Liver (tissue), 3 donors: ENCODE results near the gene KCNK7.
A peak's percentile ranks its signal among the peaks of the same experiment; 100 is the strongest.

Experiments used
- FOXA1 ChIP-seq: IDR thresholded peaks from 2 replicates; pipeline ENCODE4 v1.6.1; 2016; ENCODE audit warnings: antibody characterized with exemption
- JUND ChIP-seq, 2 donors: IDR thresholded peaks; 2 replicates each; pipeline ENCODE4 v1.6.1; 2016; ENCODE audit warnings: antibody characterized with exemption in 2 of 2
- RAD21 ChIP-seq, 2 donors: IDR thresholded peaks; 2 replicates each; pipeline ENCODE4 v1.6.1; 2016; ENCODE audit warnings: antibody characterized with exemption in 2 of 2, mild to moderate bottlenecking in 2 of 2
- RXRA ChIP-seq, 2 donors: IDR thresholded peaks; 2 replicates each; pipeline ENCODE4 v1.6.1; 2017 to 2018; ENCODE audit warnings: antibody characterized with exemption in 2 of 2, mild to moderate bottlenecking in 1 of 2
- SP1 ChIP-seq: IDR thresholded peaks from 2 replicates; pipeline ENCODE4 v1.6.1; 2018; ENCODE audit warnings: antibody characterized with exemption, mild to moderate bottlenecking
- TAF1 ChIP-seq: conservative IDR thresholded peaks from 2 replicates; pipeline ENCODE4 v1.6.1; 2016; ENCODE audit warnings: antibody characterized with exemption, mild to moderate bottlenecking
- TF ChIP-seq, protein P1 (sequence below): fragments of 150-350 bp; IDR thresholded peaks from 2 replicates; pipeline ENCODE4 v1.5.1; 2017; ENCODE audit warnings: improper control_type of control experiment, low read depth, low read length; ENCODE audit not compliant: missing input control
- TF ChIP-seq, protein P2 (sequence below): IDR thresholded peaks from 2 replicates; pipeline ENCODE4 v1.6.1; 2016; ENCODE audit warnings: antibody characterized with exemption
- TF ChIP-seq, protein P3 (sequence below): IDR thresholded peaks from 2 replicates; pipeline ENCODE4 v1.6.1; 2016; ENCODE audit warnings: antibody characterized with exemption, mild to moderate bottlenecking
- TF ChIP-seq, protein P4 (sequence below): IDR thresholded peaks from 2 replicates; pipeline ENCODE4 v1.6.1; 2016; ENCODE audit warnings: antibody characterized with exemption
- donor health status: healthy.
- donor health status: healthy.

DNA sequence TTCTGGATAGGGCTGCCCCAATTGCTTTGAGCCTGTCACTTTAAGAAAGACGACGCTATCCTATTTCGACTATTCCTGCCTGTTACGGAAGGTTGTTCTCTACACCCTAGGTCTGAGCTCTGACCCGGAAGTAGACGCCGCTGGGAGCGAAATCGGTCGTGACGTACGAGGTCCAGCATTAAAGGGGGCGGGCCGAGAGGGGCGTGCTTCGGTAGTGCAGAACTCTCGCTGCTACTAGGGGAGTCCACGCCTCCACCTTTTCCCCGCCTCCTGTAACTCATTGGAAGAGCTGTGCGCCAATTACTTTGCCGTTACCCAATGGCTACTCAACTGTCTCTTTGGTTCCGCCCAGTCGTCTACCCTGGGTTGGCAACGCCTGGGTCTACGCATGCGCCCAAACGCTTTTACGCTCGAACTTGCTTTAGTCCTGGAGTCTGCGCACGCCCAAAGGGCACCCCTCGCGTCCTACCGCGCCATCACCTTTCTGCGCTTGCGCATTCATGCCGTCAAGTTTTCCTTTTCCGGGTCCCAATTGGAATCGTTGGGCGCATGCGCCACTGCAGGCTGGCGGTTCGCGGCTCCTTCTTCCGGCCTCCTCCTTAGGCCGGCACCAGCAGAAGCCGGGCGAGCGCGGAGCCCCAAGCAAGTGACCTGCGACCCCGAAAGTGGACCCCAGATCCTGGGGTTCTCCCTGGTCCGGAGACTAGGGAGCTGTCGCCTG is 19.8 kb upstream of the KCNK7 start, which contains the start of gene PCNX3:
- TF ChIP-seq, protein P1, sequence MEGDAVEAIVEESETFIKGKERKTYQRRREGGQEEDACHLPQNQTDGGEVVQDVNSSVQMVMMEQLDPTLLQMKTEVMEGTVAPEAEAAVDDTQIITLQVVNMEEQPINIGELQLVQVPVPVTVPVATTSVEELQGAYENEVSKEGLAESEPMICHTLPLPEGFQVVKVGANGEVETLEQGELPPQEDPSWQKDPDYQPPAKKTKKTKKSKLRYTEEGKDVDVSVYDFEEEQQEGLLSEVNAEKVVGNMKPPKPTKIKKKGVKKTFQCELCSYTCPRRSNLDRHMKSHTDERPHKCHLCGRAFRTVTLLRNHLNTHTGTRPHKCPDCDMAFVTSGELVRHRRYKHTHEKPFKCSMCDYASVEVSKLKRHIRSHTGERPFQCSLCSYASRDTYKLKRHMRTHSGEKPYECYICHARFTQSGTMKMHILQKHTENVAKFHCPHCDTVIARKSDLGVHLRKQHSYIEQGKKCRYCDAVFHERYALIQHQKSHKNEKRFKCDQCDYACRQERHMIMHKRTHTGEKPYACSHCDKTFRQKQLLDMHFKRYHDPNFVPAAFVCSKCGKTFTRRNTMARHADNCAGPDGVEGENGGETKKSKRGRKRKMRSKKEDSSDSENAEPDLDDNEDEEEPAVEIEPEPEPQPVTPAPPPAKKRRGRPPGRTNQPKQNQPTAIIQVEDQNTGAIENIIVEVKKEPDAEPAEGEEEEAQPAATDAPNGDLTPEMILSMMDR: no peak
- peak; percentile 57 to 68 for TF ChIP-seq RXRA (IDR thresholded peaks at IDR 0.05)
- TF ChIP-seq RAD21 (IDR thresholded peaks at IDR 0.05): no peak
- no peak for TF ChIP-seq TAF1
- no peak for TF ChIP-seq FOXA1
- TF ChIP-seq SP1: peak; percentile 99
- TF ChIP-seq, protein P2, sequence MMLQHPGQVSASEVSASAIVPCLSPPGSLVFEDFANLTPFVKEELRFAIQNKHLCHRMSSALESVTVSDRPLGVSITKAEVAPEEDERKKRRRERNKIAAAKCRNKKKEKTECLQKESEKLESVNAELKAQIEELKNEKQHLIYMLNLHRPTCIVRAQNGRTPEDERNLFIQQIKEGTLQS: no peak
- TF ChIP-seq, protein P3, sequence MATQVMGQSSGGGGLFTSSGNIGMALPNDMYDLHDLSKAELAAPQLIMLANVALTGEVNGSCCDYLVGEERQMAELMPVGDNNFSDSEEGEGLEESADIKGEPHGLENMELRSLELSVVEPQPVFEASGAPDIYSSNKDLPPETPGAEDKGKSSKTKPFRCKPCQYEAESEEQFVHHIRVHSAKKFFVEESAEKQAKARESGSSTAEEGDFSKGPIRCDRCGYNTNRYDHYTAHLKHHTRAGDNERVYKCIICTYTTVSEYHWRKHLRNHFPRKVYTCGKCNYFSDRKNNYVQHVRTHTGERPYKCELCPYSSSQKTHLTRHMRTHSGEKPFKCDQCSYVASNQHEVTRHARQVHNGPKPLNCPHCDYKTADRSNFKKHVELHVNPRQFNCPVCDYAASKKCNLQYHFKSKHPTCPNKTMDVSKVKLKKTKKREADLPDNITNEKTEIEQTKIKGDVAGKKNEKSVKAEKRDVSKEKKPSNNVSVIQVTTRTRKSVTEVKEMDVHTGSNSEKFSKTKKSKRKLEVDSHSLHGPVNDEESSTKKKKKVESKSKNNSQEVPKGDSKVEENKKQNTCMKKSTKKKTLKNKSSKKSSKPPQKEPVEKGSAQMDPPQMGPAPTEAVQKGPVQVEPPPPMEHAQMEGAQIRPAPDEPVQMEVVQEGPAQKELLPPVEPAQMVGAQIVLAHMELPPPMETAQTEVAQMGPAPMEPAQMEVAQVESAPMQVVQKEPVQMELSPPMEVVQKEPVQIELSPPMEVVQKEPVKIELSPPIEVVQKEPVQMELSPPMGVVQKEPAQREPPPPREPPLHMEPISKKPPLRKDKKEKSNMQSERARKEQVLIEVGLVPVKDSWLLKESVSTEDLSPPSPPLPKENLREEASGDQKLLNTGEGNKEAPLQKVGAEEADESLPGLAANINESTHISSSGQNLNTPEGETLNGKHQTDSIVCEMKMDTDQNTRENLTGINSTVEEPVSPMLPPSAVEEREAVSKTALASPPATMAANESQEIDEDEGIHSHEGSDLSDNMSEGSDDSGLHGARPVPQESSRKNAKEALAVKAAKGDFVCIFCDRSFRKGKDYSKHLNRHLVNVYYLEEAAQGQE: no peak
- TF ChIP-seq, protein P4, sequence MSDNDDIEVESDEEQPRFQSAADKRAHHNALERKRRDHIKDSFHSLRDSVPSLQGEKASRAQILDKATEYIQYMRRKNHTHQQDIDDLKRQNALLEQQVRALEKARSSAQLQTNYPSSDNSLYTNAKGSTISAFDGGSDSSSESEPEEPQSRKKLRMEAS: peak; percentile 100
- peak in 1 of 2 donors; percentile 82 for TF ChIP-seq JUND (IDR thresholded peaks at IDR 0.05)
